HG03558 (cell line): ENCODE data around the gene USF3.

Experiments
- ATAC-seq: cut with Tn5 transposase; IDR thresholded peaks from one replicate; pipeline ENCODE4 v1.9.1; 2021; ENCODE audit warnings: moderate number of reproducible peaks; ENCODE audit not compliant: unreplicated experiment; ENCODE audit errors: extremely low read depth

Gene USF3

DNA sequence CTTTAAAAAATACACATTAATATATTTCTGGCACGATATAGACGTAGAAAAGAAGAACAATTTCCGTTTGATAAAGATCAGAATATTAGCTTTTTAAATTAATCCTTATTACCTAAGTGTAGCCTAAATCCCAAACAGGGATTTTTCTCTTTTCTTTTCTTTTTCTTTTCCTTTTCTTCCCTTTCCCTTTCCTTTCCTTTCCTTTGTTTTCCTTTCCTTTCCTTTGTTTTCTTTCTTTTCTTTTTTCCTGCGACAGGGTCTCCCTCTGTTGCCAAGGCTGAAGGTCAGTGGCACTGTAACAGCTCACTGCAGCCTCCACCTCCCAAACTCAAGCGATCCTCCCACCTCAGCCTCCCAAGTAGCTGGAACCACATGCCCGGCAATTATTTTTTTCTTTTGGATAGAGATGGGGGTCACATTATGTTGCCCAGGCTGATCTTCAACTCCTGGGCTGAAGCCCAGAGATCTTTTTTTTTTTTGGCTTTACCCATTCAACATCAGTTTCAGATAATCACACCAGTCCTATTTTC is 1.8 kb upstream of the USF3 start:
- no peak for ATAC-seq

DNA sequence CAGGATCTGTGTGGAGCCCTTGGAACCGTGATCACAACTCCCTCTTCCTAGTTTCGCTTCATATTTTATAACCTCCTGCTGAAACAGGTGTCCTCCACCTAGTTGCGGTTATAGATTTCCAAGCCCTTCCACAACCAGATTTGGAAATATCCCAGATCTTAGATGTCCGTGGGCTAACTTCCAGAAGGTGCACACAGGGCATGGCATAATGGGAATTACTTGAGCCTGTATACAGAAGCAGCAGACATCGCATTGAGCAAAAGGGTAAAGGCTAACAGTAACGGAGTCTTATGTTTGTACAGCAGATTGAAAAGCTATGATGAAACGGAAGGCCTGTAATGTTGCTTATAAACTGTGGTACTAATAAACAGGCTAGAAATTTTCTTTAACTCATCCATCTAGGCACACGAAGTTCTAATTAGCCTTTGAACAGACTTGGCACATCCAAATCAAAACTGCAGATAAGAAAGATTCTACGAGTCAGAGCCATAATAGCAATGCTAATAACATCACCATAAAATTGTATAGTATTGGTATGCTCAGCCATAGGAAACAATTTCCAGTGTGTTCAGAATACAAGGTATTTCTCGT is 1.2 kb upstream of the USF3 start:
- no peak for ATAC-seq

DNA sequence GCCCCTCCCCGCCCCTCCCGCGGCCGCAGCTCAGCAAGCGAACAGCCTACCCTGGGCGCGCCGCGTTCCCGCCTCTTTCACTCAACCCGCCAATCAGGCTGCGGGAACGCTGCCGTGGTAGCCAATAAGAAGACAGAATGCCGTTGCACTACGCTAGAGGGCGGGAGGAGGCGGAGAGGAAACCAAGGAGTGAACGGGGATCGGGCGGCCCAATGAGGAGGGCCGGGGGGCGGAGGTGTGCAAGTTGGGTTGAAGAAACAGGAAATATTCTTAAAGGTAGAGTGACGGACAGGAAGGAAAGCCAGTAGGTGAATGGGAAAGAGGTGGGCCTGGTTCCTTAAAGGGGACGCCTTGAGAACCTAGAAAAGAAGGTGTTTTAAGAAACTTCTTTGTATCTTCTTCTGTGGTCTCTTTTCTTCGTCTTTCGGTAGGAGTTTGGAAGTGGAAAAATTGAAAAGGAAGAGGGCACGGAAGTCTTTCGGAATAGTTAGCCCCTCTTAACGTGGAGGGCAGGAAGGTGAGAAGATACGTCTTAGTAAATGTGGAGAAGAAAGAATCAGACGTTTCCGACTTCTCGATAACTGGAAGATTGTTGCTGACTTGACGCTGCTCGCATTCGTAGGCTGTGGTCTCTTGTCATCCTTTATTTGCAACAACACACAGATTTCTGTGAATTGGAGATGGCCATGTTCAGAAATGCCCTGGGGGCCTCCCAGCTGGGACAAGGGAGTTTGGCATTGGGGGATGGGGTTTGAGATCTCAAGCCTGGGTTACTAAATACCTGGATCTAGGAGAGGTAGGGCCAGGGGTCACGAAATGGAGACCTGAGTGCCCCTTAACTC is 437 bp upstream of the USF3 start:
- ATAC-seq: peak; percentile 89

DNA sequence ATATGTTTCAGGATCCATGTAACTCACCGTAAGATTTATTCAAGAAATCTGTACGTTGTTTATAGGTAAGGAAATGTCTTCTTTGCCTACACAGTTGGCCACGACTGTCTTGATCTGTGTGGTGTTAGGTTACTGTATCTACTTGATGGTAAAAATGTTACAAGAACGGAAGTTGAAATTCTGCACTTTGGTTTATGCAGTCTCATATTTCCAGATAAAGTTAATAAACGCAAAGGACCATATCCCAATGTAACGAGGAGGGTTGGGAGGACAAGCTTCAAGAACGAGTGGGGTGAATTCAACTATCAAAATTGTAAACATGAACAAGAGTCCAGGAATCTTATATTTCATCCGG is 1.0 kb downstream of the USF3 start:
- ATAC-seq: no peak

DNA sequence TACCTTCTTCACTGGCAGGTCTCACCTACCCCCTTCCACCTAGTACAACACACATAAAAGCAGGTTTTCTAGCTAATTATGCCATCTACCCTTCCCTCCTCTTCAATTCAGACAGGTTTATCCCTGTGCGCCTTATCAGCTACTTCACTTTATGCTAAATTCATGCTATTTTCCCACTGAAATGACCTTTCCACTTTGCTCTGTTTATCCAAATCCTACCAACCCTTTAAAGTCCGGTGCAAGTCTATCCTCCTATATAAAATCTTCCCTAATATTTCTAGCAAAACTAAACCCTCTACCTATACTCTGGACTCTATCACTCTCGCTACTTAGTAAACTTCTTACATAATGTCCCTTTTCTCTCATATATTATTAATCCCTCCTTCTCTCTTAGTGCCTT is 6.0 kb downstream of the USF3 start:
- ATAC-seq: no peak

DNA sequence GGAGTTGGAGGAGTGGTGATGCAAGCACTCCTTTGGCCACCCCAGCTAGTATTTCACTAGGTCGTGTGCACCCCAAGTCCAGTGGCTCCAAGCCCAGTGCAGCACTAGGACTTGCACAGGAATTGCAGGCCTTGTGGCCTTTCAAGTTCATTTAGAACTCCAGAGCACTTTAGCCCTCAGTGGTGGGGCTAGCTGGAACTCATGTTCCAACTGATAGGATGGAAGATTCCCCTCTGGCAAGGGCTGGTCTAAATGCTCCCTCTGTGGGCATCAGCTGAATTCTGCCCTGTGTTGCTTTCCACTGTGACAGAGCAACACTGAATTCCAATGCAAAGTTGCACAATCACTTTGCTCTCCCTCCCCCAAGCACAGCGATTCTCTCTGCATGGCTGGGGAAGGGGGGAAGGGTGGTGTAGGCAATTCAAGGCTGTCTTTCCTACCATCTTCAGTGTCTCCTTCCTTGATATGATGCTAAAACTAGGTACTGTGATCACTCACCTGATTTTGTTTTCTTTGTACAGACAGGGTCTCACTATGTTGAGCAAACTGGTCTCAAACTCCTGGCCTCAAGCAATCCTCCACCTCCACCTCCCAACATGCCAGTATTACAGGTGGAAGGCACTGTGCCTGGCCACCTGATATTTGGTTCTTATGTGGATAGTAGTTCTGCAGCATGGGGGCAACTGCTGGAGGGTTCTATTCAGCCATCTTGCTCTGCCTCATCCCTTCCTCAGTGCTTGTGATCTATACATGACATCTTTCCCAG is 10.3 kb downstream of the USF3 start:
- no peak for ATAC-seq

DNA sequence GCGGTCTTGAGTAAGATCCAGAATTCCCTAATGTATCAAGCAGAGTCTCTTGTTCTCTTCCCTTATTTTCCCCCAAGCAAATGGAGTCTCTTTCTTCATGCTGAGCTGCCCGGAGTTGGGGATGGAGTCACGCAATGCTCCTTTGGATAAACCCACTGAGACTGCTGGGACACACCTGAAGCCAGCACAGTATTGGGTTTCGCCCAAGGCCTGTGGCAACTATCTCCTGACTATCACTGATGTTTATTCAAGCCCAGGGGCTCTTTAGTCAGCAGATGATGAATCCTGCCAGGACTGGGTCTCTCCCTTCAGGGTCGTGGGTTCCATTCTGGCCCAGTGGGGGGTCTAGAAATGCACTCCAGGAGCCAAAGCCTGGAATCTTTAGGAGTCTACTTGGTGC is 11.3 kb downstream of the USF3 start:
- ATAC-seq: no peak

DNA sequence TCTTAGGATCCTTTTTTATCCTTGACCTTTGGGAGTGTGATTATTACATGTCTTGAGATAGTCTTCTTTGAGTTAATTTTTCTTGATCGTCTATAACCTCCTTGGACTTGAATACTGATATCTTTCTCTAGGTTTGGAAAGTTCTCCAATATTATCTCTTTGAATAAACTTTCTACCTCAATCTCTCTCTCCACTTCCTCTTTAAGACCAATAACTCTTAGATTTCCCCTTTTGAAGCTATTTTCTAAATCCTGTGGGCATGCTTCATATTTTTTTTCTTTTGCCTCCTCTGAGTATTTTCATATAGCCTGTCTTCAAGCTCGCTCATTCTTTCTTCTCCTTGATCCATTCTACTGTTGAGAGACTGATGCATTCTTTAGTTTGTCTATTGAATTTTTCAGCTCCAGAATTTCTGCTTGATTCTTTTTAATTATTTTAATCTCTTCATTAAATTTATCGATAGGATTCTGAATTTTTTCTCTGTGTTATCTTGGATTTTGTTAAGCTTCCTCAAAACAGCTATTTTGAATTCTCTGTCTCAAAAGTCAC is 12.1 kb downstream of the USF3 start:
- no peak for ATAC-seq

DNA sequence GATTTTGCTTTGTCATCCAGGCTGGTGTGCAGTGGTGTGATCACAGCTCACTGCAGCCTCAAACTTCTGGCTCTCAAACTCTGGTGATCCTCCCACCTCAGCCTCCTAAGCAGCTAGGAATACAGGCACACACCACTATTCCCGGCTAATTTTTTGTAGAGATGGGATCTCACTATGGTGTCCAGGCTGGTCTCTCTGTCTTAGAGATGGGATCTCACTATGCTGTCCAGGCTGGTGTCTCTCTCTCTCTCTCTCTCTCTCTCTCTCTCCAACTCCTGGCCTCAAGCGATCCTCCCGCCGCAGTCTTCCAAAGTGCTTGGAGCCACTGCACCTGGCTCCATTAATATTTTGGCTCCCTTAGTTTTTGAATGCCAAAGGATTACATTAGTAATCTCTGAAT is 17.7 kb downstream of the USF3 start:
- ATAC-seq: no peak

DNA sequence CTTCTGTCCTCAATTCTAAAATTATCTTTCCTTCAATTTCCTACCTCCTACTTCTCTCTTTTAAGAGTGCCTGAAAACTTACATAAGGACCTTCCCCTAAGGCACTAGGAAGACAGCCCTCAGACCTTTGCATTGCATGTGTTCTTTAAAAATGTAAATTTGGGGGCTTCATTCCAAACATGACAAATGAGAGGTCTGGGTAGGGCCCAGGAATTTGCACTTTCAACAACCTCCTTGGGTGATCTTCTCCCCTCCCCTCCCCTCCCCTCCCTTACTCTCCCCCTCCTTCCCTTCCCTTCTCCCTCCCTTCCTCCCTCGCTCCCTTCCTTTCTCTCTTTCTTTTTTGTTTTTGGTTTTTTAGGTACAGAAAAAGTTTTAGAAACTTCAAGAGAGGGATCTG is 18.7 kb downstream of the USF3 start:
- ATAC-seq: no peak

DNA sequence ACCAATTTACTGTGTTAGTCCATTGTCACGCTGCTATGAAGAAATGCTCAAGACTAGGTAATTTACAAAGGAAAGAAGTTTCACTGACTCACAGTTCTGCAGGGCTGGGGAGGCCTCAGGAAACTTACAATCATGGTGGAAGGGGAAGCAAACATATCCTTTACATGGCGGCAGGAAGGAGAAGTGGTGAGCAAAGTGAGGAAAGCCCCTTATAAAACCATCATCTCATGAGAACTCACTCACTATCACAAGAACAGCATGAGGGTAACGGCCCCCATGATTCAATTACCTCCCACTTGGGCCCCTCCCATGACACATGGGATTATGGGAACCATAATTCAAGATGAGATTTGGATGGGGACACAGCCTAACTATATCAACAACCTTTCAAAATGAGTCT is 20.2 kb downstream of the USF3 start:
- no peak for ATAC-seq

DNA sequence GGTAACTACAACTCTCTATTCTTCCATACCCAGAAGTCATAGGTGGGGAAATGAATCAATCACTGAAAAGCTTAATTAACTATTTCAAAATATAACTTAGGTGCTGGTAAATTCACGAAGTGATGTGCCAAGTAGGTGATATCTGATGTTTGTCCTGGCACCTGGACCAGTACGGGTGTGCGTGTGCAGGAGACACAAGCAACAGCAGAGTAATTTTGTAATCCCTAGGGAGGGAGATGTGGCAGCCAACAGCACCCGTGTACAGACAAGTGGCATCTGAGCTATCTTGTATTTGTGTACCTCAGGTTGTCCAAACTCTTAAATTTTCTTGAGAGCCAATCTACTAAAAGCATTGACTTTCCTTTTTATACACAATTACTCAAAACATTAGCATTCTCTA is 22.8 kb downstream of the USF3 start:
- no peak for ATAC-seq

DNA sequence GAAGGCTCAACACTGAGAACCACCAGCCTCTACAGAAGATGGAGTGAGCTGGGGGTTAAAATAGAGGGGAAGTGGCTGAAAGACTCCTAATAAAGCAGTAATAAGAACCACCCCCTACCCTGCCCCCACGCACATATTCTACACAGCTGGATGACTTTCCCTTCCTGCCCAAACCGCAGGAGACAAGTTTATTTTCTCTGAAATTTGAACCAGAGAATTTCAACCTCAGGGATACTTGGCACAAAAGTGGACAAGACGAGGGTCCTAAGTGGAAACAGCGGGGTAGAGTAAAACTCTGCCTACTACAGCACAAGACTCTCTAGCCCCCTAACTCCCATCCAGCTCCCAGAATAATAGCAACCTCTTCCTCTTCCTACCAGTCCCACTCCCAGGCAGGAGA is 28.4 kb downstream of the USF3 start:
- ATAC-seq: no peak

DNA sequence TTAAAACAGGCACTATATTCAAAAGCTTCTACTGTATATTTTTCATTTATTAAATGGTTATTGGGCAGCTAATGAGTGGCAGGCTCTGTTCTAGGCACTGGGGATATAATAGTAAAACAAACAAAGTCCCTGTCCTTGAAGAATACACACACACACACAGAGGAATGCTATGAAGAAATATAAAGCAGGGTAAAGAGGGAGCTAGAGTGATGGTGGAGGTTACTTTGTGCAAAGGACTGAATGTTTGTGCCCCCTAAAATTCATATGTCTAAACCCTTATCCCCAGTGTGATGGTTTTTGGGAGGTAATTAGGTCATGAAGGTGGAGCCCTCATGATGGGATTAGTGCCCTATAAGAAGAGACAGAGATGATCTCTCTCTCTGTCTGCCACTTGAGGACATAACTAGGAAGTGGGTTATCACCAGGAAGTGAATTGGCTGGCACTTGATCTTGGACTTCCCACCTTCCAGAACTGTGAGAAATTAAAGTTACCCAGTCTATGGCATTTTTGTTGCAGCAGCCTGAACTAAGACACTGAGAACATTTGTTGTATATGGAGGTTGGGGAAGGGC is 31.8 kb downstream of the USF3 start:
- ATAC-seq: no peak

DNA sequence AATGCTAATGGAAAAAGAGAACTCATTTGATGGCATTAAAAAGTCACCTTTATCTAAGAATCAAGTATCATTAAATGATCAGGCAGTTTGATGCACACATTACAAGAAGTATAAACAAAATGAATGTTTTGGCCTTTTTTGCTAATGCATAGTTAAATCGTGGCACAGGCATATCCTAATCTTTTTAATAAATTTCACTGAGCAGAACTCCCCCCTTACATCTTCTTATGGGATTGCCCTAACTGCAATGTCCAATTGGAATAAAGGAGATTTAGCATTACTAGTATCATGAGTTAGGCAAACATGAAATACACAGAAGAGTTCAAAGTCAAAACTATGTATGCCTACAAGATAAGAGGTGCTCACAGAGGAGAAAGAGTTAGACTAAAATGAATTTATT is 32.7 kb downstream of the USF3 start:
- ATAC-seq: no peak

DNA sequence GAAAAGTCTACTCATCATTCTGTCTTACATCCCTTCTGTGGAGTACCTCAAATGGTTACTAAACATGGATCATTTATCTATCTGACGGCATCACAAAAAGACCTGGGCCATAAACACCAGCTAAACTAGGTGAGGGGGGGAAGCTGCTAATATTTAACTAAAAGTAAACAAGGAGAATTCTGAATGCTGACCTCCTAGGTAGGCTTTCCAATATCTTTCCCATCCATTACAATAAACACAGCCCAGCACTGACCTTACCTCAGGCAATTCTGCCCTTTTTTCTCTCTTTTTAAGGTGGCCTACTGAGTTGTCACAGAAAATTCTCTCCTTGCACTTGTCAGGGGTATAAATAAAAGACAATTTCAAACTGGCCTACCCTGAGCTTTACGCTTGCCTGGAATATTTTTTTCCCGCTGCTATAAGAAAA is 33.1 kb downstream of the USF3 start:
- no peak for ATAC-seq

DNA sequence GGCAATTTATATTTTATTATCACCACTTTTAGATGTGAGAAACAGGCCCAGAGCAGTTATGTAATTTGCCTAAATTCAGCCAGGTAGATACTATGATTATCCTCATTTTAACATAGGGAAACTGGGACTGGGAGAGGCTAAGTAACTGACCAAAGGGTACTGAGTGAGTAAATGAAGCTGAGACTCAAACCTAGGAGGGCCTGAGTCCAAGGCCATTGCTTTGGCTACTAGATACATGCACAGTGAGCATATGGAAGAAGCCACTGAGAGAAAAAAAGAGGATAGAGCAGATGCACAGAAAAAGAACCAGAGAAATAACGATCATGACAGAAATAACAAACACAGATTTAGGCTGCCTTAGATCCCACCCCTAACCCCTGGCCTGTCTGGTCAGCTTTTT is 33.6 kb downstream of the USF3 start:
- no peak for ATAC-seq

DNA sequence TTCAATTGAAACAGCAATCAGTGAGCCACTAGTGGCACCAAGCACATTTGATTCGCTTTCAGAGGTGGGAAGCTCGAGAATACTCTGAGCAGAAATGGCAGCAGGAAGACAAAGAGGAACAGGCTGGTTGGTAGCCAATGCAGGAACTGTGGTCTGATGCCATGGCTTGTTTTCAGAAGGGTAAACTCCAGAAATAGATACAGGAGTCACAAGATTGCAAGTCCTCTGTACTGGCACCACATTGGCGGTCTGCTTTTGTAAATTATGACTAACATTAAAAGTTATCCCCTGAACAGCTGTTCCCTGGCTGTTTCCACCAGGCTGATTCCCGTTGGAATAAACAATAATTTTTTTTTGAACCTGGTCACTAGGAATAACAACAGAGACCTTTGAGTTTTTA is 35.5 kb downstream of the USF3 start:
- no peak for ATAC-seq

DNA sequence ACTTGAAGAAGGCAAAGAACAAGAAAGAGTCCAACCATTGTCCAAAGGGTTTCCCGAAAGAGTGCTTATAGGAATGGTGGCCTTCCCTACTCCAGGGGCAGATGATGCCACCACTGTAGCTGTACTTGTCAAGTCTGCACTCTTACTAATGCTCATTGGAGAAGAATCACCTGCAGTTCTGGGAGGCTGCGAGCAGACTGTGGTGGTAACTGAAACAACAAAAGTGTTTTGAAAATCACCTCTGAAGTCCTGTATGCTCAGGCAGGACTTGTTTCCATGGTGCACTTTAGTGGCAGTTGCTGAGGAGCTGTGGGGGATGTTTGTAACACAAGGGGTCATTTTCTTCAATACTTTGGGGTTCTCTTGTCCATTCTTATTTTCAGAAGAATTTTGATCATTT is 36.0 kb downstream of the USF3 start:
- ATAC-seq: no peak

DNA sequence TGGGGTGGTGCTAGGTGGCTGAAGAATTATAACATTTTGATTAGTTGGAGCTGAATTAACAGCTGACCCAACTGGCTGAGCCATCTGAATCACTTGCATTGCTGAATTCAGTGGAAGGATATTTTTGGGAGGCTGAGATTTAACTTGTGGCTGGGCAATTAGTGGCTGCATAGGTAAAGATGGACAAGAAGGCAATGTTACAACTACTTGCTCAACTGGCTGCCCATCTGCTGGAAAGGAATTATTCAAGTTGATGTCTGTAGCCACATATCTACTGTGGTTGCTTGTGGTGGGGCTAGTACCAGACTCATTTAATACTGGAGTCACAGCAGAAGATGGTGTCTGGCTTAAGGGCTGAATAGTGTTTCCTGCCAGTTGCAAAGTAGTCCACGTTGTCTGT is 36.4 kb downstream of the USF3 start:
- ATAC-seq: no peak

DNA sequence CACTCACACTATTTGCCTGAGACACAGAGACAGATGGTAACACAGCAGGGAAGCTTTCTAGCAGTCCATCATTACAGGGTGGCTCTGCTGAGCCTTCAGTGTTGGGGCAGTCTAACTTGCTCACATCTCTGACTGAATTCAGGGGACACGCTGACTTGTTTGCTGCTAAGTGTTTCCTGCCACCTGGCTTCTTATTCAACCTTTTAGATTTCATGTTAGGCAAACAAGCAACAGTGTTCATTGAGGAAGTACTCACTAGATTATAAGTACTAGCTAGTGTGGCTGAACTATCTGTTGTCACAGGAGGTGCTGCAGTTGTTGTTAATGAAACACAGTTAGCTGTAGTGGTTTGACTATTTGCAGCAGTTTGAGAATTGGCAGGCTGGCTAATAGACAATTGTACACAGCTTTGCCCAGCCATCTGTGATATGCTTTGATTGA is 37.3 kb downstream of the USF3 start:
- ATAC-seq: no peak
